Right ventricle myocardium inferior (tissue), 1 donor: ENCODE measurements around the gene RNF40. TPM values are rescaled to one million over a fixed set of nuclear protein-coding genes. Genes with fewer than 3 reads are reported as not detected.

ENCODE experiments used
- ATAC-seq: fragments of 200-7000 bp; cut with Tn5 transposase; one replicate; pipeline ENCODE4 v1.9.1; 2020; ENCODE audit warnings: mild to moderate bottlenecking, moderate library complexity
- DNase-seq: peaks from one replicate; pipeline ENCODE4 v3.0.0; 2021; ENCODE audit errors: missing footprints
- intact Hi-C: fragments of 100-400 bp; cut with DNase I; formaldehyde crosslinking; loops from one replicate; pipeline ENCODE4 v1.11.0; 2022
- total RNA-seq: library from RNA; stranded (reverse); fragmentation: NEBNext Ultra II Directional; extraction: Animal tissue kit (Norgen Biotek cat#: 25700); gene quantifications from one replicate; pipeline ENCODE4 v1.2.1, GENCODE V29; 2021
- donor health status: DM: no; HTN: yes; CAD: no; lungs with severe emphysema.

RNF40 gene
- total RNA-seq, 1 donor from 2014 or later = 42.6 TPM

DNA sequence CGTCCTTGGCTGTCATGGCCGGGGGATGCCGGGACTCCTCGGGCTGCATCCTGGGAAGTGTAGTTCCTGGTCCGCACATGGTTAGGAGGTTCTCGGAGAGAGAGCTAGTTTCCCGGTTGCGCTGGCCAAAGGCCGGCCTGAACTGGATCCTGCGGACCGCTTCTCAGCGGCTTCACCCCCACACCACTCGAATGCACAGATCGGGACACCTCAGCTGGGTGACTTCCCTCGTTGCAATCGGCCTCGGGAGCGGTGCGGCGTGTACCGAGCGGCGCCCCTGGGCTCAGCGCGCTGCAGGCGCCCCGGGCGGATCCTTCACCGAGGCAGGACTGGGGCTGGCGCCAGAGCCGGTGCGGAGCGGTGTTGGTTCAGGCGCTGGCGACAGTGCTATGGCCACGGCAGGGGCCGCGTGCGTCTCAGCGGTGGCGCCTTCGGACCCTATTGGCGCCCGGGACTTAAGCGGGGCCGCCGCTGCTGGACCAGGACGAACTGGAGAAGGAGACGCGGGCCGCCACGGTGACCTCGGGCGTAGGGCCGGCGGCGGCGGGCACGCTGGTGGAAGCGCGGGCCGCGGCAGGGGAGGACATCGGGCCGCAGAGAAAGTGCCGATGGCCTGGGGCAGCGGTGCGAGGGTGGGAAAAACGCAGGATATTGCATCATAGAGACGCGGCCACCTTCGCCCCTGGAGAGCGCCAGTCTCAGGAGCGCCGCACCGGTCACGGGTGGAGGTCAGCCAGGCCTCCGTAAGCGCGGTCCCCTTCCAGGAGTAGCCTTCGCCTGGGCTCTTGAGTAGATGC, 13.5 kb downstream of the RNF40 start:
- ATAC-seq = peak; percentile 85
- intact Hi-C loops = loop anchor here (5.0 kb wide), 1 partner anchor 37 kb away; no protein-coding TSS in a partner anchor

DNA sequence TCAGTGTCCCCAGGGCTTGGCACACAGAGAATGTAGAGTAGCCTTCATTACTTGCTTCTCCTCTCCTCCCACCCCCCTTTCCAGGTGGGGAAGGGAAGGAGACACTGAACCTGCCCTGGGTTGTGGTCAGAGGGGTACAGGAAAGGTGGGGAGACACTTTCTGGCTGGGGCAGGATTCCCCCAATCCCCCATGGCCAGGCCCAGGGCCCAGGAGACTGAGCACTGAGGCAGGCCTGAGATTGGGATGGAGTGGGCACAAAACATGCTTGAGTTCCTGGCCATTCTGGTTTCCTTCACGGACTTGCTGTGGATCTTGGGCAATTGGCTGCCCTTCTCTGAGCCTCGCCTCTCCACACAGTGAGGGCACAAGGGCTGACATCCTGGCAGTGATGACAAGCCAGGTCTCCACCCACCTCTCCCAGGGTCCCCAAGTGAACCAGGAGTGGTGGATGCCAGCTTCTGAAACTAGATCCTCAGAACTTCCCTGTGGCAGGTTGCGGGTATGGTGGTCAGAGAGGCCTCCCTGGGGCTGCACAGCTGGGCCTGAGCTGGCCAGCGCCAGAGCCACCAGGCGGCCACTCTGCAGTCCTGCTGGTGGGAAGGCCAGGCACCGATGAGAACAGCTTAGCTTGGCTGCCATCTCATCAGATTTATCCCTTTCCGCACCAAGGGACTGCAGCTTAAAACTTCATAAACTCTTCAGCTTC, 15.6 kb downstream of the RNF40 start:
- intact Hi-C loops = loop anchor here (5.0 kb wide), 1 partner anchor 35 kb away; no protein-coding TSS in a partner anchor
- no peak for ATAC-seq
- no peak for DNase-seq

More for the DNA sequence above, 13.5 kb downstream of the RNF40 start:
- DNase-seq = peak; percentile 89

DNA sequence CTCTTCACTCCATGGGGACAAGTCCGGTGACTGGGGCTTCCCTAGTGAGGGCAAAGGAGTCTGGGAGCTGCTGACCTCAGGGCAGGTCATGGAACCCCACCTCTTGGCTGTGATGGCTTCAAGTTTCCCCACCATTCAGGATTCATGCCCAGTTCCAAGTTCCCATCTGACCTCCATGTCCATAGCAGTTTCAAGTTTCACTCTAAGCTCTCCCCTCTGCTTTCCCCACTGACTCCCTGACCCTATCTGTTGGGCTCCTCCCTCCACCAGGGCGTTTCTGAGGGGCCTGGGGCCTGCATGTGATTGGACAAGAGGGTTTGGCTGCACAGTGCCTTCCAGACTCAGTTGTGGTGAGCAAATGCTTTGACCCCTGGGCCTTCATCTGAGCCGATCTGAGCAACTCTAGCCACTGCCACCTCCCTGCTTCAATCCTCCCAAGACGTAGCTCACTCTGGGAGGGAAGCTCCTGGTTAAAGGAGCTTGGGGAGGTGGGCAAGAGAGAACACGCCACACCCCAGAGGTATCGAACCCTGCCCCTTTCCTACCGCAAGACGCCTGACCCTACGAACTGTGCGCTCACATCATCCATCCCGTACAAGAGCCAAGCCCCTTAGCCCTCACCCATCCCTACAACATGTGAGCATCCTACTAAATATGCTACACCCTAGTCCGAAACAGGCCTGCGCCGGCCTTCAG, 16.6 kb downstream of the RNF40 start:
- no peak for DNase-seq
- intact Hi-C loops = loop anchor here (5.0 kb wide), 1 partner anchor 34 kb away; no protein-coding TSS in a partner anchor
- ATAC-seq = no peak

DNA sequence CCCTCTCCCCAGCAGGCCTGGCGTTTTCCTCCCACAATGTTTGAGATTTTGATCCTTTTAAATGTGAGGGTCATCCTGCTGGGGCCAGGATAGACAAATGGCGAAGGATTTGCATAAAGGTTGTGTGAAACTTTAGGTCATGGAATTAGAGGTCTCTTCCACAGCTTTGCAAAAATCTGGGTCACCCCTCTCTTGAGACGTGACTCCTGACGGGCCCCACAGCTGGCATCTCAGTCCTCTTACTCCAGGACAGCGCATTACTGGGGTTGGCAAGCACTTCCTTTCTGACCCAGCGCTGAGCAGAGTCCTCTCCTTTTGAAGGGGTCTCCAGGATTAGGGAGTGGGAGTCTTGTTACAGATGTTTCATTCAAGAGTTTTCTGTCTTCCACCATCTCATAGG, 17.5 kb downstream of the RNF40 start:
- no peak for ATAC-seq
- no peak for DNase-seq
- intact Hi-C loops = loop anchor here (5.0 kb wide), 1 partner anchor 33 kb away; no protein-coding TSS in a partner anchor

DNA sequence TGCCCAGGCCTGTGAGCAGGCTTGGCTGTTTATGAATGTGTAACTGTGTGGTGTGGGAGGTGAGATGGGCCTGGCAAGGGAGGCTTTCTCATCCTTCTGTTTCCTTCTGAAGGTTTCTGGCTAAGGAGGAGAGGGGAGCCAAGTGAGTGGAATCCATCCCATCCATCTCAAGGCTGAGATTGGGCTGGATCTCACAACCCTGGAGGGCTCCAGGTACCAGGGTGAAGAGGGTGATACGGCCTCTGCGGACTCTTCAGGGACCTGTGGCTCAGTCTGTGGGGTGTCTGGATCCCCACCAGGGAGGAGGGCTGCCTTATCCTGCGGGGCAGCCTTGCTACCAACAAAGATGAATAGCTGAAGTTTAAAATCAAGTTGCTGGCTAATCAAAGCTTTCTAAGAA, 17.9 kb downstream of the RNF40 start:
- ATAC-seq (no peak), DNase-seq (no peak)
- intact Hi-C loops = no loop called here

DNA sequence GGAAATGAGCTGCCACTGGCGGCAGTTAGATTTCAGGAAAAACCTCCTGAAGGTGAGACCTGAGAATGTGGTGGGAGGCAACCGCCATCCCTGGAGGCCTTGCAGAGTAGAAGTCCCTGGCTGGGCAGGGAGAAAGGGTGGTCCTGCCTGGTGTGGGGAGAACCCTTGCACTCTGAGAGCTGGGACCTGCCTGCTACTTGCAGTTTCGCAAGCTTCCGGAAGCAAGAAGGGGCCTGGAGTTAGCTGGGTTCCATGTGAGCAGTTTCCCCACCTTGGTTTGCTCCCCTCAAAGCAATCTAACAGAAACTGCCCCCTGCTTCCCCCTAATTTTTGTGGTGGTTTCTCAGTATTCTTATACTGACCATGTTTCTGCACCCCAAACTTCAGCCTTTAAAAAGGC, 18.4 kb downstream of the RNF40 start:
- intact Hi-C loops = no loop called here
- ATAC-seq (no peak), DNase-seq (no peak)

DNA sequence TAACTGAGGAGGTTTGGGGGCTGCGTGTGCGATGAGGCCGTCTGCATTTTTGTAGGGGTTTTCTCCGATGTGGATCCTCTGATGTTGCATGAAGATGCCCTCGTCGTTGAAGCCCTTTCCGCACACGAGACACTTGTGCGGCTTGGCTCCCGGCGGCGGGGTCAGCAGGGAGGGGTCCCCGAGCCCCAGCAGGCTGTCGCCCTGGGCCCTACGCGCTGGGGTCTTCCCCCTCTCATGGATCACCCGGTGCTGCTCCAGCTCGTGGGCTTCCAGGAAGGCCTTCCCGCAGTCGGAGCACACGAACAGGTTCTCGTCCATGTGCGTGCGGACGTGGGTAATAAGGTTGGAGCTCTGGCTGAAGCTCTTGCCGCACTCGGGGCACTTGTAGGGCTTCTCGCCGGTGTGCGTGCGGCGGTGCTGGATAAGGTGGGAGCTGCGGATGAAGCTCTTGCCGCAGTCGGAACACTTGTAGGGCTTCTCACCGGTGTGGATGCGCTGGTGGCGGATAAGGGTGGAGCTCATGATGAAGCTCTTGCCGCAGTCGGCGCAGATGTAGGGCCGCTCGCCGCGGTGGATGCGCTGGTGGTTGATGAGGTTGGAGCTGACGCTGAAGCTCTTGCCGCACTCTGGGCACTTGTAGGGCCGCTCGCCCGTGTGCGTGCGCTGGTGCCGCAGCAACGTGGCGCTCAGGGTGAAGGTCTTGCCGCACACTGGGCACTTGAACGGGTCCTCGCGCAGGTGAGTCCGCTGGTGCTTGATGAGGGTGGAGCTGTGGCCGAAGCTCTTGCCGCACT, 20.6 kb downstream of the RNF40 start:
- ATAC-seq (no peak), DNase-seq (no peak)
- intact Hi-C loops = no loop called here

DNA sequence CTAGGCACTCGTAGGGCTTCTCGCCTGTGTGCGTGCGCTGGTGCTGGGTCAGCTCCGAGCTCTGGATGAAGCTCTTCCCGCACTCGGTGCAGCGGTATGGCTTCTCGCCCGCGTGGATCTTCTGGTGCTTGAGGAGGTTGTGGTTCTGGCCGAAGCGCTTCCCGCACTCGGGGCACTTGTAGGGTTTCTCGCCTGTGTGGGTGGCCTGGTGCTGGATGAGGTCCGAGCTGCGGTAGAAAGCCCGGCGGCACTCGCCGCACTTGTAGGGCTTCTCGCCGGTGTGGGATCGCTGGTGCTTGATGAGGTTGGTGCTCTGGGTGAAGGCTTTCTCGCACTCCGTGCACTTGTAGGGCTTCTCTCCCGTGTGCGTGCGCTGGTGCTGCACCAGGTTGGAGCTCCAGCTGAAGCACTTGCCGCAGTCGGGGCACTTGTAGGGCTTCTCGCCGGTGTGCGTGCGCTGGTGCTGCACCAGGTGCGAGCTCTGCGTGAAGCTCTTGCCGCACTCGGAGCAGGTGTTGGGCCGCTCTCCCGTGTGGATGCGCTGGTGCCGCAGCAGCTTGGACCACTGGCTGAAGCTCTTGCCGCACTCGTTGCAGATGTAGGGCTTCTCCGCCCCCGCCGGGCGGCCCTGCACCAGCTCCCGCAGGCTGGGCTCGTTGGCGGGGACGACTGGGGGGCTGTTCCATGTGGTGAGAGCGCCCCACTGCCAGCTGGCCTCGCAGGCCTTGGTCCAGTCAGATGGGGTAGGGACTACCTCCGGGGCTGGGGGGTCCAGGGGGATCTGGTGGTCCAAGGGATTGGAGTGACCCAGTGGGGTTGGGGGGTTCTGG, 21.4 kb downstream of the RNF40 start:
- DNase-seq = no peak
- ATAC-seq = no peak
- intact Hi-C loops = no loop called here

DNA sequence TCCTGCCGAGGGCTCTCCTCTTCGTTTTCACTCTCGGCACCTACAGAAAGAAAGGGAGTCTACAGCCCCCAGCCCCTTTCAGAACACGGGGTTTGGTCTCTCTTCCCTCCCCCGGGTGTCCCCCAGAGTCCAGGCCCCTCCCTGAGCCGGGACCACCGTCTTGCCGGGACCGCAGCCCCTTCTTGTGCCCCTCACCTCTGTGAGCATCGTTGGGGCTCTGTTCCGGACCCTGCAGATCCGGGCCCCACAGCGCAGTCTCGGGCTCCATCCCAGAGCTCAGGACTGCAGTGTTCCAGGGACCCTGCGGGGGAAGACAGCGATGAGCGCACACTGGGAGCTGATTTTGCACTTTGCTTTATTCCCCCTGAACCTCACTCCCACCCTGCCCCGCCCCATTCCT, 22.1 kb downstream of the RNF40 start:
- intact Hi-C loops = no loop called here
- DNase-seq = no peak
- no peak for ATAC-seq

DNA sequence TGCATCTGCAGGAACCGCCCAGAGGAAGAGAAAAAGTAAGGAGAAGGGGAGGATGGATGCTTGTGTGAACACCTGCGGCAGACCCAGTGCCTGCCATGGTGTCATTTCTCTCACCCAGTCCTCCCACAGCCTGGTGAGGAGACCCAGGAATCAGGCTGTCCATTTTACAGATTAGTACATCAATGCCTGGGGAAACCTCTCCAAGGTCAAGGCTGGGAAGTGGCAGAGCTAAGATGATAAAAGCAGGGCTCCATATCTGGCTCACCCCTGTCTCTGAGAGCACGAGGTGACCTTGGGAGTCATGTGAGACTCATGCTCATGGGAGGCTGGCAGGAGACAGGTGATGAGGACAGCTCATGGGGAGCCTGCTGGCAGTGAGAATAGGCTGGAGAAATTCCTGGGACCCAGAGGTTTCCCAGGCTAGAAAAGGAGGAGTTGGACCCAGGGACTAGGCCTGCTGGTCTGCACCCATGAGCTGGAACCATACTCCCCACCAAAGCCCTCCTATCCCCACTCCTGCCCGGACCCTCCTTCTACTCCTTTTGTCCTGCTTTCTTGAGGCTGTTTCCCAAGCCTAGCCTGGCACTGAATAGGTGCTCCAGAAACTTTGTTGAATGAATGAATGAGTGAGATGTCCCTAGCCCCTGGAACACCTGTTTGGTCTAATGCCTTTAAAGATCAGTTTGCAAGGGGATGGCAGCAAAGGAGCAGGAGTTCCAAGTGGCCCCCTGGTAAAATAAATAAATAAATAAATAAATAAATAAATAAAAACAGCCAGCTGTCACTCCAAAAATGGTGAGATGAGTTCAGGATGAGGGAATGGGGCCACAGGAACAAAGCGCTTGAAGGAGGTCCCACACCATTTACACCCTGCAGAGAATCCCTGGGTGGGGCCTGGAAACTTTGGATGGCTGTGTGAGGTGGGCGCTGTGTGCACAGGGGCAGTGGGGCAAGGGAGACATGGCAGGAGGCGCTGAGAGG, 23.3 kb downstream of the RNF40 start:
- intact Hi-C loops = loop anchor here (2.0 kb wide), 1 partner anchor 19 kb away; no protein-coding TSS in a partner anchor
- DNase-seq = no peak

DNA sequence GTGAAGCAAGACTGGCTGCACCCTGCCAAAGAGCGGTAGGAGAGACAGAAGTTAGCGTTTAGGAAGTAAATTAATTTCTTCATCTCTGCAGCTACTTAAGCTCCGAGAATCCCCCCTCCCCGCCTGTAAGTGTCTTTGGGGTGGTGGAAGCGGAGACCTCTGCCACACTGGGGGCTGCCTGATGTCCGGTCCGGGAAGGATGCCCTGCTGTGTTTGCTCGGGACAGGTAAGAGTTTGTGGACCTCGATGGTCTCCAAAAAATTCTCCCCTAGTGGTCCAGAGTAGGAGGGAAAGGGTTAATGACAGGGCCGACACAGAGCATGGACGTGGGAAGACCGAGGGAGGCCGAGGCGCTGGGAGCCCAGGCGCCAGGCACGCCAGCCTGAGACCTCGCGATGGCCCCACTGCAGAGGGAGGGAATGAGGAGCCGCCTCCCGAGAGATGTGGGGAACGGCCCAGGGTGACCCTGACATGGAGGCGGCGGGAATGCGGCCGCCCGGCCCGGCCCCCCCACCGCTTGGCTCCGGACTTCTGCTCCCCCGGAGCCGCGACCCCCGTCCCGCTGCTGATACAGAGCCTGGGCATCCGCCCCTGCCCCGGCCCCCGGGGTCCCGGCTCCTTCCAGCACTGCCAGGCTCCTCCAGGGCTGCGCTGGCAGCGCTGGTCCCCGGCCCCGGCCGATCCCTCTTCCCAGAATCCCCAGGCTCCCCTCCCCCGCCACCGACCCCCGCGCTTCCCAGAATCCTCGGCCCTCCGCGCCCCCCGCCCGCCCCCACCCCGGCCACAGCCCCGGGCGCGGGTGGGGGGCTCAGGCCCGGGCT, 24.2 kb downstream of the RNF40 start:
- ATAC-seq (peak; percentile 62), DNase-seq (no peak)
- intact Hi-C loops = loop anchor here (2.0 kb wide), 1 partner anchor 18 kb away; no protein-coding TSS in a partner anchor

More for the DNA sequence above, 23.3 kb downstream of the RNF40 start:
- no peak for ATAC-seq

DNA sequence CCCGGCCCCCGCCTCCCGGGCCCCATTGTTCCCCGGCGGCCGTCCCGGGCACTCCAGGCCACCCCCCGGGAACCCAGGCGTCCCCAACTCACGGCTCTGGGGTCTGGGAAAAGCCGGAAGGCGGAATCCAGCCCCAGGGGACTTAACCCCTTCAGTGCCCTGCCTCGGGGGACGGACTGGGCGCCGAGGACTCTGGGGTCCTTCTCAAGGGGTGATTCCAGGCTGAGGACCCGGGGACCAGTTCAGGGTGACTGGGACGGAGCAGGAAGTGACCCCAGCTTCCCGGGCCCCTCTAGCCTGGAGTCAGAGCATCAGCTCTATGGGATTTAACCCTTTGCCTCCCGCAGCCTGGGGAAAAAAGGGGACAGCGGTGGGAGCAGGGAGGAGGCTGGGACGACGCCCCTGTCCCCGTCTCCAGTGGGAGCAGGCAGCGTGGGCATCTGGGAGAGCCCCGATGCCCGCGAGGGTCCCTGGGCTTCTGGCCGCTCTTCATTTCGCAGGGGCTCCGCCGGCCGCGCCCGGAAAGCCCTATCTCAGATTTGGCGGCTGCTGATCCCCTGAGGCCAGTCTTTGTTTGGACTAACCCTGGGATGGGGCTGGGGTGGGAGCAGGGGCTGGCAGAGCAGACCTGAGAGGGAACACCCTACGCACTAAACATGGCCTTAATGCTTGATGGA, 25.0 kb downstream of the RNF40 start, which contains the start of gene ZNF629:
Gene ZNF629 (minus strand): TSS at position 270 of the 677 bp plus-strand sequence. CDS start 2,723 bp downstream, outside the sequence.
- DNase-seq (no peak), ATAC-seq (peak; percentile 84)
- intact Hi-C loops = loop anchor here (2.0 kb wide), 1 partner anchor 18 kb away; no protein-coding TSS in a partner anchor

DNA sequence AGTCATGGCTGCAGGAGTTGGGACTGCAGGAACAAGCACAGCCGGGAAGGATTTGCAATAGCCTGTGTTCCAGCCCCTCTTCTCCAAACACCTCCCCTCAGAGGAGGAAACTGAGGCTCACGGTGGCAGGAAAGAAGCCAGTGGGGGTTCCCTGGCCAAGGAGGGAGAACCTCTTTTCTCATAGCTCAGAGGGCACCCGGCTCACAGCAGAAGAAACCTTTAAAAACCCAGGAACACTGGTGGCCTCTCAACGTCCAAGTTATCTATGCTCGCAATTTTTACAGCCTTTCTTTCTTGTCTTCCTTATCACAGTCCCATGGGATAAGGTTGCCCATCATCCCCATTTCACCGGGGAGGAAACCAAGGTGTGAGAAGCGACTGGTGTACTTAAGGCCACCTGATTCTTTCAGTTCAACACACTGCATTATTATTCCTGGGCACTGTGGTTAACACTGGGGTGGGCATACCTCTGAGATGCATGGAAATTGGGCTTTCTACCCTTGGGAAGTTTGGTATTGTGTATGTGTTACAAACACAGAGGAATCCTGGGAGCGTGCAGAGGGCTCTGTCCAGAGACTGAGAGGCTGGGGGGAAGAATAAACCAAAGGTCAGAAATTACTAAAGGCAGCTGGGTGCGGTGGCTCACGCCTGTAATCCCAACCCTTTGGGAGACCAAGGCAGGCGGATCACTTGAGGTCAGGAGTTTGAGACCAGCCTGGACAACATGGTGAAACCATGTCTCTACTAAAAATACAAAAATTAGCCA, 25.7 kb downstream of the RNF40 start:
- DNase-seq (no peak), ATAC-seq (no peak)
- intact Hi-C loops = loop anchor here (2.0 kb wide), 1 partner anchor 17 kb away; no protein-coding TSS in a partner anchor

DNA sequence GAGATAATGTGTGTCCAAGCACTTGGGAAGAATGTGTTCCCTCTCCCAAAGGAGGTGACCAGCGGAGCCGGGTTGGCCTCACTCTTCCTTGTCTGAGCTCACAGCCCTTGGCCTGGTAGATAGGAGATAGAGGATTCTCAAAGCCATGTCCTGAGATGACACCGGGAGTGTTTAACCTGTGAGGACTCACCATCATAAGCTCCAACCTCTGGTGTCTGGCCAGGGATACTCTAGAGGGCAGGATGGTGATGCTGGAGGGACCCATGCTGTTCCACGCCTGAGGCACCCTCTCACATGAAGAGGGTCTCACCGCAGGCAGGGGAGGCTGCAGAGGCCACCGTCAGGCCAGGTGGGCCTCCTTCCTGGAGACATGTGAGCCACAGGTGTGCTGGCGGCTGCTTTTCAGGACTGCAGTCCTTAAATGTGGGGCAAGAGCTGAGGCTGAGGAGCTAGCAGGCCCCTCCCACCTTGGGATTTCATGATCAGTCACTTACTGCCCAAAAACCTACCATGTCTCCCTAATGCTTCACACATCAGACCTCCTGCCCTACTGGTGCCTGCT, 31.5 kb downstream of the RNF40 start:
- ATAC-seq (no peak), DNase-seq (no peak)
- intact Hi-C loops = no loop called here
